HG03139 (cell line): Measurements from ENCODE around the gene GPATCH11.
A peak's percentile ranks its signal among the peaks of the same experiment; 100 is the strongest.

Experiments used
- ATAC-seq: cut with Tn5 transposase; IDR thresholded peaks from one replicate; pipeline ENCODE4 v1.9.1; 2021; ENCODE audit not compliant: unreplicated experiment

The GPATCH11 gene

GRCh38 chr2:37083873-37084794 lies at the start of gene GPATCH11, which contains the start of gene HEATR5B:
Gene GPATCH11 (plus strand): TSS chr2:37084518. CDS start chr2:37088382, 3,864 bp downstream.
Gene HEATR5B (minus strand): TSS chr2:37084372. CDS start chr2:37083414, 958 bp downstream.
- peak; percentile 82 for ATAC-seq

GRCh38 chr2:37037771-37038170 lies 46.5 kb upstream of the GPATCH11 start:
- ATAC-seq: no peak

- no peak for ATAC-seq
Observed at GRCh38 chr2:37039580-37039979, 44.7 kb upstream of the GPATCH11 start.

- no peak for ATAC-seq
Observed at GRCh38 chr2:37052600-37053332, 31.6 kb upstream of the GPATCH11 start.

- no peak for ATAC-seq
Observed at GRCh38 chr2:37059841-37060240, 24.5 kb upstream of the GPATCH11 start.

GRCh38 chr2:37060446-37060845 lies 23.9 kb upstream of the GPATCH11 start:
- no peak for ATAC-seq

GRCh38 chr2:37061013-37061711 lies 23.2 kb upstream of the GPATCH11 start:
- ATAC-seq: no peak

- no peak for ATAC-seq
Observed at GRCh38 chr2:37061776-37062175, 22.5 kb upstream of the GPATCH11 start.

GRCh38 chr2:37068686-37069085 lies 15.6 kb upstream of the GPATCH11 start:
- ATAC-seq: no peak

- no peak for ATAC-seq
Observed at GRCh38 chr2:37070931-37071330, 13.4 kb upstream of the GPATCH11 start.

- no peak for ATAC-seq
Observed at GRCh38 chr2:37080266-37080665, 4.1 kb upstream of the GPATCH11 start.

GRCh38 chr2:37080689-37081088 lies 3.6 kb upstream of the GPATCH11 start:
- ATAC-seq: no peak

GRCh38 chr2:37084797-37085196 lies 479 bp downstream of the GPATCH11 start:
- no peak for ATAC-seq

- ATAC-seq: no peak
Observed at GRCh38 chr2:37085731-37086147, 1.4 kb downstream of the GPATCH11 start.

- peak; percentile 79 for ATAC-seq
Observed at GRCh38 chr2:37090019-37090477, 5.7 kb downstream of the GPATCH11 start.

- no peak for ATAC-seq
Observed at GRCh38 chr2:37091873-37092272, 7.6 kb downstream of the GPATCH11 start.

GRCh38 chr2:37096568-37096967 lies 12.2 kb downstream of the GPATCH11 start:
- no peak for ATAC-seq

- no peak for ATAC-seq
Observed at GRCh38 chr2:37098416-37099118, 14.2 kb downstream of the GPATCH11 start.

- ATAC-seq: no peak
Observed at GRCh38 chr2:37100054-37100453, 15.7 kb downstream of the GPATCH11 start.

- ATAC-seq: no peak
Observed at GRCh38 chr2:37102588-37102987, 18.3 kb downstream of the GPATCH11 start.
